Heart left ventricle (tissue), 16 donors: ENCODE measurements around the gene CTCFL. TPM values are rescaled to one million over a fixed set of nuclear protein-coding genes. Genes with fewer than 3 reads are reported as not detected.

Experiments used
- ATAC-seq, 4 donors: fragments of 200-7000 bp; cut with Tn5 transposase; one replicate each; pipeline ENCODE4 v1.9.1; 2020 to 2022; ENCODE audit warnings: moderate library complexity in 4 of 4, mild to moderate bottlenecking in 3 of 4, moderate number of reproducible peaks in 1 of 4
- DNase-seq, 5 donors: peaks; one replicate each; pipeline ENCODE4 v3.0.0-alpha.2; 2020
- H3K27ac ChIP-seq, 12 donors: fragments of 200-600 bp; sonication (generic) in 4 of 12; one replicate each; pipeline versions ENCODE4 v1.5.0 to v1.8.0; 2016 to 2022; ENCODE audit warnings: mild to moderate bottlenecking in 2 of 12
- H3K27me3 ChIP-seq, 9 donors: fragments of 200-600 bp; sonication (generic) in 2 of 9; one replicate each; pipeline versions ENCODE4 v1.5.1 to v1.8.0; 2016 to 2022; ENCODE audit warnings: mild to moderate bottlenecking in 3 of 9
- H3K36me3 ChIP-seq, 9 donors: fragments of 200-600 bp; sonication (generic) in 2 of 9; one replicate each; pipeline versions ENCODE4 v1.5.0 to v1.8.0; 2018 to 2022; ENCODE audit warnings: mild to moderate bottlenecking in 2 of 9
- H3K4me1 ChIP-seq, 12 donors: fragments of 200-600 bp; sonication (generic) in 4 of 12; one replicate each; pipeline versions ENCODE4 v1.5.0 to v1.8.0; 2016 to 2022; ENCODE audit warnings: mild to moderate bottlenecking in 3 of 12
- H3K4me3 ChIP-seq, 12 donors: fragments of 200-600 bp; sonication (generic) in 4 of 12; one replicate each; pipeline versions ENCODE4 v1.5.0 to v1.8.0; 2017 to 2022; ENCODE audit warnings: mild to moderate bottlenecking in 9 of 12, moderate library complexity in 4 of 12
- H3K9me3 ChIP-seq, 12 donors: fragments of 200-600 bp; sonication (generic) in 4 of 12; one replicate each; pipeline versions ENCODE4 v1.5.0 to v1.8.0; 2016 to 2022; ENCODE audit warnings: mild to moderate bottlenecking in 1 of 12
- CTCF ChIP-seq, 12 donors: fragments of 200-600 bp; sonication (generic) in 4 of 12; IDR thresholded peaks; one replicate each; pipeline versions ENCODE4 v1.5.0 to v1.8.0; 2018 to 2022; ENCODE audit warnings: antibody characterized with exemption in 12 of 12, mild to moderate bottlenecking in 5 of 12
- POLR2A ChIP-seq, 2 donors: fragments of 450-650 bp; IDR thresholded peaks; one replicate each; pipeline ENCODE4 v1.6.1; 2017; ENCODE audit warnings: antibody characterized with exemption in 2 of 2, mild to moderate bottlenecking in 2 of 2, moderate library complexity in 2 of 2
- WGBS, 4 donors: extraction: QIAGEN DNeasy Blood & Tissue Kit in 2 of 4; methylation state at CpG; one replicate each; pipeline versions ENCODE4 v1.1.5 to v1.1.7; 2013 to 2018; 5-methylcytosine and 5-hydroxymethylcytosine counted together
- intact Hi-C, 10 donors: fragments of 100-400 bp; cut with DNase I; formaldehyde crosslinking; loops; one replicate each; pipeline versions ENCODE4 v1.11.1 to v1.14.2; 2022
- polyA plus RNA-seq, 2 donors: library from polyadenylated mRNA; stranded (reverse); fragments of 200-250 nt; gene quantifications; one replicate each; pipeline ENCODE4 v1.2.3, GENCODE V29; 2013
- total RNA-seq, 9 donors: library from RNA; depleted of rRNA in 2 of 9; stranded (reverse); fragments of >200 nt in 2 of 9; fragmentation: NEBNext Ultra II Directional in 3 of 9; extraction: Animal tissue kit (Norgen Biotek cat#: 25700) in 3 of 9; gene quantifications; one replicate each; pipeline versions ENCODE4 v1.1.0 to v1.2.4, GENCODE V29; 2016 to 2023
- donor health status: ischemic (EF 13 %, LVEDD 7.1; RV severe dilation, severe dysfunction).
- donor health status: healthy with polysubstance abuse.
- donor health status: DM: no; HTN: yes; CAD: no.
- donor health status: DM: no; HTN: no; CAD: no.
- donor health status: ischemic (EF 25% LVEDD 6.9; RV normal size, moderate dysfunction).
- donor health status: ischemic (EF 25% LVEDD 5.7; RV mildly dilated, moderate dysfunction).
- donor health status: healthy.
- donor health status: DM: yes; HTN: yes; CAD: no.
- donor health status: ischemic (EF 35%, LVEDD 5.7; RV mildly dilated, moderate dysfunction).
- donor health status: nonischemic (EF 11% LVEDD 7.7; RV severe dilation, severe dysfunction).
- donor health status: DM: yes; HTN: yes; CAD: no.
- donor health status: PGD.
- donor health status: ischemic (EF 29% LVEDD 5.4; RV normal size, mild dysfunction).
- donor health status: nonischemic (EF 23%, LVEDD 6.1; RV moderate dilation, normal function).

The CTCFL gene
- total and polyA plus RNA-seq, 11 donors: not detected

- Histone ChIP-seq H3K9me3 (no peaks in the 10 kb centered on the region), H3K27ac (no peak overlapping the region), H3K27me3 (peaks cover 0 to 5% (median 0%) of the 10 kb centered on the region in 9 donors), H3K4me3 (no peak overlapping the region), H3K4me1 (peaks cover 0 to 11% (median 2%) of the 10 kb centered on the region in 12 donors), H3K36me3 (no peaks in the 10 kb centered on the region)
- ATAC-seq: no peak
- DNase-seq: no peak
- intact Hi-C loops: no loop called here
- TF ChIP-seq CTCF (IDR thresholded peaks at IDR 0.05) (no peak), POLR2A (IDR thresholded peaks at IDR 0.05) (no peak)
- WGBS, 4 donors: 84 to 94% (median 92%) methylated on average over 1 of the region's 1 CpG
Observed at GRCh38 chr20:57485770-57486169, 39.2 kb downstream of the CTCFL start.

GRCh38 chr20:57484772-57485171 lies 40.2 kb downstream of the CTCFL start:
- H3K4me1 ChIP-seq: peaks cover 0 to 15% (median 5%) of the 10 kb centered on the region in 12 donors
- intact Hi-C loops: no loop called here
- WGBS, 4 donors: 86 to 91% (median 89%) methylated on average over 8 of the region's 8 CpGs

GRCh38 chr20:57483287-57484050 lies 41.5 kb downstream of the CTCFL start:
- DNase-seq (no peak), ATAC-seq (no peak)
- peaks cover 0 to 15% (median 5%) of the 10 kb centered on the region in 12 donors for H3K4me1 ChIP-seq
- H3K4me3 ChIP-seq: no peak overlapping the region
- intact Hi-C loops: no loop called here
- H3K27me3 ChIP-seq: peaks cover 0 to 5% (median 0%) of the 10 kb centered on the region in 9 donors
- no peaks in the 10 kb centered on the region for H3K9me3 ChIP-seq
- no peaks in the 10 kb centered on the region for H3K36me3 ChIP-seq
- TF ChIP-seq POLR2A (IDR thresholded peaks at IDR 0.05): no peak
- no peak for TF ChIP-seq CTCF (IDR thresholded peaks at IDR 0.05)
- 90 to 96% (median 93%) methylated on average over 19 of the region's 19 CpGs for WGBS, 4 donors
- H3K27ac ChIP-seq: no peak overlapping the region

More at GRCh38 chr20:57484772-57485171, 40.2 kb downstream of the CTCFL start:
- peaks cover 0 to 5% (median 0%) of the 10 kb centered on the region in 9 donors for H3K27me3 ChIP-seq
- DNase-seq (no peak), ATAC-seq (no peak)
- no peak overlapping the region for H3K4me3 ChIP-seq
- no peak overlapping the region for H3K27ac ChIP-seq
- H3K36me3 ChIP-seq: no peaks in the 10 kb centered on the region
- no peak for TF ChIP-seq CTCF (IDR thresholded peaks at IDR 0.05)
- no peak for TF ChIP-seq POLR2A (IDR thresholded peaks at IDR 0.05)
- H3K9me3 ChIP-seq: no peaks in the 10 kb centered on the region

DNA sequence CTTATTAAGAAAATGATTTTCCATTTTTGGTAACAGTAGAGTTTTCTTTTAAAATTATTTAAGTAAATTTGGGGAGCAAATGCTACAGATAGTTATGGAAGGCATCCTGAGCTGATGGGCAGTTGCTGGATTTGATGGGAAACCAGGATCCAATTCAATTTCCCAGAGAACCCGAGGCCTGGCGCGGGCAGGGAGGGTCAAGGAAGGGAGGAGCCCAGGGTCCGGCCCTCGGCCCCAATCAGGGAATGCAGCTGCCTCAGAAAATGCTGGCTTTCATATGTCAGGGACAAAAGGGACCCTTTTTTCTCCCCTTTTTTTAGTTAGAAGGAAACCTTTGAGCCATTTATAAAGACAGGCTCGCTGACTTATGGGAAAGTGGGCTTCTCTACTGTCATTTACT lies 42.1 kb downstream of the CTCFL start:
- peaks cover 0 to 5% (median 0%) of the 10 kb centered on the region in 9 donors for H3K27me3 ChIP-seq
- no peak overlapping the region for H3K27ac ChIP-seq
- 89 to 91% (median 91%) methylated on average over 6 of the region's 6 CpGs for WGBS, 4 donors
- no peaks in the 10 kb centered on the region for H3K36me3 ChIP-seq
- H3K4me3 ChIP-seq: no peak overlapping the region
- H3K4me1 ChIP-seq: peaks cover 0 to 15% (median 5%) of the 10 kb centered on the region in 12 donors
- no peak for ATAC-seq
- TF ChIP-seq CTCF (IDR thresholded peaks at IDR 0.05) (no peak), POLR2A (IDR thresholded peaks at IDR 0.05) (no peak)
- no peaks in the 10 kb centered on the region for H3K9me3 ChIP-seq
- DNase-seq: no peak
- intact Hi-C loops: no loop called here
